HG02588 (cell line): Measurements from ENCODE around the gene CNOT4.
"Not testable (repeated sequence)": the region's sequence is repeated elsewhere in the genome, so short reads cannot be mapped to it uniquely, and the experiment has no call there.

Source experiments
- ATAC-seq: cut with Tn5 transposase; IDR thresholded peaks from one replicate; pipeline ENCODE4 v1.9.1; 2021; ENCODE audit warnings: mild to moderate bottlenecking, moderate library complexity; ENCODE audit not compliant: unreplicated experiment

CNOT4 gene

GRCh38 chr7:135333200-135333599 is 176.7 kb downstream of the CNOT4 start:
- no peak for ATAC-seq

DNA sequence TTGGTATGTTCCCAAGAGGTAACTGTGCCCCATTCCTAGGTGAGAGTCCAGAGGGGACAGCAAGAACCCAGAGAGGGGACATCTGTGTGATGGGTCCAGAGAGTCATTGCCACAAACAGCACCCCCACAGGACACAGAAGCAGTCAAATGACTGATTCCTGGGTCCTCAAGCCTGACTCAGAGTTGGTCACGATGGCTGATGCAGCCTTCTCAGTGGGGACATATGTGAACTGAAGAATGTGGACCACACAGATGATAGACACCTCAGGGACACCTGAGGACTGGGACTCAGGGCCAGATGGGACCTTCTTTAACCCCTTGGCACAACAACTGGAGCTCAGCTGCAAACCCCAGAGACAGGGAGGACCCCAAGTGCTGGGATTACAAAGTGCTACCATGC is 179.8 kb downstream of the CNOT4 start:
- ATAC-seq = no peak

GRCh38 chr7:135328526-135328925 is 181.4 kb downstream of the CNOT4 start:
- ATAC-seq = no peak

DNA sequence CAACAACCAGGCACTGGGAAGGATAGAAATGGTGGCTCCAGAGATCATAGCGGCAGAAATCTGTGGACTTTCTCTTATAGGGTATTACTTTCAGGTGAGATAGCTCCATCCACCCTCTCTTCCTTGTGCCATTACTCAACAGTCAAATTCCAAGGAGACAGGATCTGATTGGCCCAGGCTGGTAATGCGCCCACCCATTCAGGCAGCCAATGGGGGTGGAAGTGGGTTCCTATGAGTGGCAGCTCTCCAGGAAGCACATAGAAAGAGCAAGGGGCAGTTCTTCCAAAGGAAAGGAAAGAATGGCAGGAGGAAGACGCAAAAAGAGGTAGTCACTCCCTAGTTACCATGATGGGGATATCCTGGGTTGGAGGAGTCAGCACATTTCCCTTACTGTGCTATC is 181.8 kb downstream of the CNOT4 start:
- no peak for ATAC-seq

DNA sequence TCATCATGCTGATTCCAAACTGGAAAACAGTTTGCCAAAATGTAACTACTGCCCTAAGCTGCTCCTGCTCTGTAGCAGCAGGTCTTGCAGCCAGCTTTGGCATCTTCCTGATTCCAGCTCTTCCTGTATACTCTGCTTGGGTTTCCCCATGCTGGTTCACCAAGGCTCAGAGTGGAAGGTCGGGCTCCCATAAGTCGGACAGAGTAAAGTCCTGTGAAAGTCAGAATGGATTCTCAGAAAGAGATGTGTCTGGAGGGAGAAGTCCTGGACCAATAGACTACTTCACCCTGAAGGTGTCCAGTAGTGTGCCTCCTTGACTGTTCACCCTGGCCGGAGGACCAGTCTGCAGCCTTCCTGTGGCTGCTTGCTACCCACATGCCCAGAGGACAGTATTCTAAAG is 182.4 kb downstream of the CNOT4 start:
- ATAC-seq = no peak

DNA sequence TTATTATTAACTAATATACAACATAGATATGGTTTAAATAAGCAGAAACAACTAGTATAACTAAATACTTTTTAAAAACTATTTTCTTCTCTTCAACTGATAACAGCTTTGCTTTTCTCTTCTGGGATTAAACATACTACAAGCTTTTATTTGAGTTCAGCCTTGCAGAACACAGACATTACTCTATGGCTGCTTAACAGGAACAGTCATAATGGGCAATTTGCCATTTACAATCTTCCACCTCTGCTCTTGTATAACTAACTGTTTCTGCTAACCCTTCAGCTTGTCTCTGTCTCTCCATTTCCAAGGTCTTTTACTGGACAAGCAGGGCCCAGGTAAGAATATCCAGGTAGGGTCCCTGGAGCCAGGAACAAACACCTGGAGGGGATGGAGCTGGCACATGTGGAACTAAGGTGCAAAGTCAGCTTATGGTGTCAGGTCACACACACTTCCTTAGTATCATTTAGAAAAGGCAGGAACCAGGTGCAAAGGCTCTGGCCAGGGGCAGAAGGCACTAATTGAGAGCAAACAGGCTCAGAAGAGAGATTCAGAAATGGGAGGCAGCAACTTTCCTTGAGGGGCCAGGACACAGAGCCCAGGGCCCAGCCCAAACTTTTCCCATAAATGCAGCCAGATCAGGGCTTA is 183.1 kb downstream of the CNOT4 start:
- ATAC-seq = no peak

DNA sequence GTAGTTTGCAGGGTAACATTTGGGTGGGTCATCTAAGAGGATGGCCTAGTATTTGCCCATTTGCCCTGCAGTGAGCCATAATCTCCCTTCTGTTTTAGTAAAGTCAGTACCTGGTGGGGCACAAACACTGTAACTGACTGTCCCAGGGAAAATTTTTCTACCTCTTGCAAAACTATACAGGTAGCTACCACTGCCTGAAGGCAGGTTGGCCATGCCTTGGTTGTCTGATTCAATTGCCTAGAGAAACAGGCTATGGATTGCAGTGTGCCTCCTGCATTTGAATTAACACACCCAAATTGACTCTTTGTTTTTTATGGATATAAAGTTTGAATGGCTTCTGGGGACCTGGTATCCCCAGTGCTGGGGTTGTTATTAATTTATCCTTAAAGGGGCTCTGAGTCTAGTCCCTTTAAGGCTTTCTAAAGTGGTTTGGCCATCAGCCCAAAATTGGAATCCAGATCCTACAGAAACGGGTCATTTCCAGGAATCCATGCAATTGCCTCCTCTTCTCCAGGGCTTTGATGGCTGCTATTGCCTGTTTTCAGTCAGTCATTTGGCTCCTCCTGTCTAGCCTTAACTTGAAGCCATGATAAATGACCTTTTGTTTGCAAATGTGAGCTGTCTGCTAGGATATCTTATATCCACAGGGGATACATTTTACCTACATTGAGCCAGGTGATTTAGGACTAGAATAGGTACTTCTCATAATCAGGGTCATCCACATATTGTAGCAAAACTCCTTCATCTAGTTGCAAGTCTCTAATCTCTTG is 187.1 kb downstream of the CNOT4 start:
- no peak for ATAC-seq

DNA sequence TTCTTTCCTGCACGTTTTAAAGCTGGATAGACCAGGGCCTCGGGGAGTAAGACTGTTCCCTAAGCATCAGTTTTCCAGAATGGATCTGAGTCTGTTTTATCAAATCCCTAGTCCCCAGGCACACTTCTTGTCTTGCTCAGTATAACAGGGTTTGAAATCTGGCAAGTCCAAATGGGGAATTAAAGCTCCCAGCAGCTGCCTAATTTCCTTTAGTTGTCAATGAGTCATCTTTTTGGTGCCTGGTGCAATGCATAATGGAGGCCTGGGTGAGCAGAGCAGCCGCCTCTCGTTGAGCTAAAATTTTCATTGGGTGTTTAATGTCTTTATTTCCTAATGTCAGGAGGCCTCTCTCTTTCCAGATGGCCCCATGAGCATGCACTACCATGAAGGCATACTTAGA is 188.3 kb downstream of the CNOT4 start:
- no peak for ATAC-seq

GRCh38 chr7:135320953-135321352 is 188.9 kb downstream of the CNOT4 start:
- ATAC-seq = not testable (repeated sequence)

DNA sequence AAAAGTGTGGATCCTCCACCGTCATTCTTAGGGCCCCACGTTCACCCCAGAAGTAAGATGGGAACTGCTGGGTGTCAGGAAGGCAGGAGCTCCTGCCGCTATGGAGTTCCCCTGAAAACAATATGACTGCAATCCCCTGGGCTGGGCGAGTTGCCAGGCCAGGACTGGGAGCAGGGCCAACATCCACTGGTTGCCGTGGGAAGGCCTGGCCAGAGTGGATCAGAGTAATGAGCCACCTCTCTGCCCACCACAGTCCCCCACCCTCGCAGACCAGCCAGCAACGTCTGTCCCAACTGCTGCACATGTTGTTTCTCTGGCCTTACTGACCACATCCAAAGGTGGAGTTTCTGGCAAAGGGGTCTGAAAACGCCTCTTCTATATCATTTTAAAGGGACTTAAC is 189.6 kb downstream of the CNOT4 start:
- no peak for ATAC-seq

GRCh38 chr7:135317676-135318325 is 192.1 kb downstream of the CNOT4 start:
- no peak for ATAC-seq

DNA sequence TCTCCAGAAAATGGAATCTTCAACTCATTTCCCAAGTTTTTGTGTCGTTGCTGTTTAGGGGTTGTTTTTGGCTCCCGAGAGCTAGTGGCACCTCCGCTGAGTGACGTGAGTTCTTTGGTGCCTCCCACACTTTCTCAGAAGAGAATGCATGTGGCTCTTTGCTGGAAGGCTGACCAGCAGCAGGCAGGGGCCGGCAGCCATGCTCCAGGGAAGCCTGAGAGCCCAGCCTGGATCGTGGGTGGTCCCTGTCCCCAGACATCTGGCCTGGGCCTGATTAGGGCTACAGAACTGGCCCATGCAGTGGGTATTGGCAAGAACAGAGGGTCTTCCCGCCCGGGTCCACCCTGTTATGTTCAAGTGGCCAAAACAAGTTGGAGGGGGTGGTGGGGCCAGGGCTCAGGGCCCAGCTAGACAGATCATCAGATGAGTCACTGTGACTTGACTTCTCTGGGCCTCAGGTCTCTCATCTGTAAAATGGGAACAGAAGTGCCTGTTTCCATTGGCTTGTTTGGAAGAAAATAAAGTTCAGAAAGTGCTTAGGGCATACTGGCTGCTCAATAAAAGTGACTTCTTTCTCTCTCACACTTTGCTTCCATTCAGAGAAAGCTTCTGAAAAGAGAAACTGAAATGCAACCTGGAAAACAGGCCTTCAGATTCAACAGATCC is 193.1 kb downstream of the CNOT4 start:
- no peak for ATAC-seq

- no peak for ATAC-seq
These were observed 195.9 kb downstream of the CNOT4 start for GRCh38 chr7:135313971-135314370.
